Brain microvascular endothelial cell (primary cell): ENCODE measurements around the gene MAGOH.

ENCODE experiments used
- DNase-seq: peaks from one replicate; pipeline ENCODE4 v3.0.0-alpha.2; 2020
- H3K27ac ChIP-seq: fragments of 250-450 bp; sonication (Bioruptor Pico); 2 replicates; pipeline ENCODE4 v1.5.1; 2020; ENCODE audit warnings: mild to moderate bottlenecking, moderate library complexity
- H3K27me3 ChIP-seq: fragments of 250-450 bp; sonication (Bioruptor Pico); replicated peaks from 2 replicates; pipeline ENCODE4 v1.5.1; 2020; ENCODE audit warnings: mild to moderate bottlenecking
- H3K36me3 ChIP-seq: fragments of 250-450 bp; sonication (Bioruptor Pico); replicated peaks from 2 replicates; pipeline ENCODE4 v1.5.1; 2020; ENCODE audit warnings: mild to moderate bottlenecking
- H3K4me3 ChIP-seq: 2 replicates; pipeline ENCODE4 v1.5.1; 2011; ENCODE audit warnings: low read depth, mild to moderate bottlenecking, control low read depth, low read length, moderate library complexity
- in situ Hi-C: cut with HindIII; loops from 2 replicates; pipeline ENCODE4 v1.10.0; 2017; ENCODE audit warnings: low sequenced_read_pairs, low pct_ligation_motif_present
- TF ChIP-seq, protein P1 (sequence below): IDR thresholded peaks from 2 replicates; pipeline ENCODE4 v1.5.1; 2011; ENCODE audit warnings: low read depth, mild to moderate bottlenecking, moderate library complexity, low read length, control low read depth, inconsistent platforms; ENCODE audit errors: missing control alignments

MAGOH gene

GRCh38 chr1:53281133-53281532 is 42.8 kb upstream of the MAGOH start:
- H3K27ac ChIP-seq: no peak overlapping the region
- no peaks in the 10 kb centered on the region for H3K27me3 ChIP-seq
- in situ Hi-C loops: no loop called here
- H3K4me3 ChIP-seq: no peak overlapping the region
- DNase-seq: no peak
- TF ChIP-seq, protein P1, sequence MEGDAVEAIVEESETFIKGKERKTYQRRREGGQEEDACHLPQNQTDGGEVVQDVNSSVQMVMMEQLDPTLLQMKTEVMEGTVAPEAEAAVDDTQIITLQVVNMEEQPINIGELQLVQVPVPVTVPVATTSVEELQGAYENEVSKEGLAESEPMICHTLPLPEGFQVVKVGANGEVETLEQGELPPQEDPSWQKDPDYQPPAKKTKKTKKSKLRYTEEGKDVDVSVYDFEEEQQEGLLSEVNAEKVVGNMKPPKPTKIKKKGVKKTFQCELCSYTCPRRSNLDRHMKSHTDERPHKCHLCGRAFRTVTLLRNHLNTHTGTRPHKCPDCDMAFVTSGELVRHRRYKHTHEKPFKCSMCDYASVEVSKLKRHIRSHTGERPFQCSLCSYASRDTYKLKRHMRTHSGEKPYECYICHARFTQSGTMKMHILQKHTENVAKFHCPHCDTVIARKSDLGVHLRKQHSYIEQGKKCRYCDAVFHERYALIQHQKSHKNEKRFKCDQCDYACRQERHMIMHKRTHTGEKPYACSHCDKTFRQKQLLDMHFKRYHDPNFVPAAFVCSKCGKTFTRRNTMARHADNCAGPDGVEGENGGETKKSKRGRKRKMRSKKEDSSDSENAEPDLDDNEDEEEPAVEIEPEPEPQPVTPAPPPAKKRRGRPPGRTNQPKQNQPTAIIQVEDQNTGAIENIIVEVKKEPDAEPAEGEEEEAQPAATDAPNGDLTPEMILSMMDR: no peak
- no peaks in the 10 kb centered on the region for H3K36me3 ChIP-seq

GRCh38 chr1:53280496-53280895 is 42.2 kb upstream of the MAGOH start:
- in situ Hi-C loops: no loop called here

GRCh38 chr1:53279296-53280200 is 41.2 kb upstream of the MAGOH start:
- in situ Hi-C loops: no loop called here
- Histone ChIP-seq H3K27me3 (no peaks in the 10 kb centered on the region), H3K36me3 (no peaks in the 10 kb centered on the region), H3K27ac (no peak overlapping the region), H3K4me3 (no peak overlapping the region)
- TF ChIP-seq, protein P1: no peak
- no peak for DNase-seq

More at GRCh38 chr1:53280496-53280895, 42.2 kb upstream of the MAGOH start:
- no peaks in the 10 kb centered on the region for H3K36me3 ChIP-seq
- no peak overlapping the region for H3K27ac ChIP-seq
- no peak for DNase-seq
- no peaks in the 10 kb centered on the region for H3K27me3 ChIP-seq
- no peak overlapping the region for H3K4me3 ChIP-seq
- TF ChIP-seq, protein P1: no peak

DNA sequence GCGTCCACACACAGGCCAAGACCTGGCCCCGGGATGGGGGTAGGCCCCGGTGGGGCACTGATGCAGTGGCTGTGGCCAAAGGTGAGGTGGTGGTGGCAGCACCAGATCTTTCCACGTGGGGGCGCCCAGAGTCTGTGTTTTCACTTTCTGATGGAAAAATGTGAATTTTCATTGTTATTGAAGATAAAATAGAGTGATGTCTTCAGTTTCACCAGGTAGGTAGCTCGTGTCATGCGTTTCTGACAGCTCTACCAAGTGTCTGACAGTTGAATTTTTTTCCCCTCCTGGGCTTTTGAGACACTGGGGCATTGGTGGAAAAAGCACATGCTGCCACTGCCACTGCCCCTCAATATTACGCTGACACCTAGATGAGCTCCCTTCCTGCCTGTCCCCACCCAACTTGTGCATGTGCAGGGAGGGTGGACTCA is 40.0 kb upstream of the MAGOH start:
- Histone ChIP-seq H3K4me3 (no peak overlapping the region), H3K36me3 (no peaks in the 10 kb centered on the region), H3K27ac (no peak overlapping the region), H3K27me3 (no peaks in the 10 kb centered on the region)
- DNase-seq: peak; percentile 45
- TF ChIP-seq, protein P1: peak; percentile 89
- in situ Hi-C loops: no loop called here

- no peak overlapping the region for H3K27ac ChIP-seq
- H3K4me3 ChIP-seq: no peak overlapping the region
- in situ Hi-C loops: no loop called here
- no peaks in the 10 kb centered on the region for H3K27me3 ChIP-seq
- TF ChIP-seq, protein P1: no peak
- H3K36me3 ChIP-seq: no peaks in the 10 kb centered on the region
- DNase-seq: no peak
These were observed 39.0 kb upstream of the MAGOH start for GRCh38 chr1:53277326-53277725.
